ENCODE data around the gene DMRT3.

Gene DMRT3

DNA sequence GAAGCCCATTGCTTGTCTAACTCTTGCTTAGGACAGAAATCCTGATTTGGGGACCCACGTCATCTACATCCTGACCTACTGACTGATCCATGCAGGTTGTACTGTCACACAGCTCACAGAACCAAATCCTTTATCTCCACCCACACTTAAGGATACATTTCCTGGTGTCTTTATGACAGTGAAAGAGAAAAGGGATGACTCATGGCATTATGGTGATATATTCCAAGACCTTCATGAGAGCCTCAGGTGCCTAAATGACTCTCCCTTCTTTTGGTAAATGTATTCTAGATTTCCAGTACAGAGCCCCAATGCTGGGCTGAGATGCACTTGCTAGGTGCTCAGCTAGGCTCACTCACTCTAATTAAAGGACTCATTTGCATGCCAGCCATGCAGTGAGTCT lies 47.7 kb downstream of the DMRT3 start:
- CTCF ChIA-PET, result interaction anchor here (1.3 to 1.5 kb wide), 2 partner anchors 15 to 19 kb away, joined by 4 to 5 read pairs; no protein-coding TSS in a partner anchor
- no peak for TF ChIP-seq CTCF (IDR thresholded peaks at IDR 0.05; ENCODE audit: control extremely low read depth, extremely low read depth, low read depth, missing control alignments)
- POLR2A ChIA-PET, result no interaction called here
- DNase-seq (ENCODE audit: extremely low spot score), result no peak

- POLR2A ChIA-PET, result no interaction called here
- DNase-seq (ENCODE audit: extremely low spot score), result no peak
- CTCF ChIA-PET, result no interaction called here
- TF ChIP-seq CTCF (IDR thresholded peaks at IDR 0.05; ENCODE audit: control extremely low read depth, extremely low read depth, low read depth, missing control alignments), result no peak
These were observed 48.7 kb downstream of the DMRT3 start for GRCh38 chr9:1025131-1025530.

DNA sequence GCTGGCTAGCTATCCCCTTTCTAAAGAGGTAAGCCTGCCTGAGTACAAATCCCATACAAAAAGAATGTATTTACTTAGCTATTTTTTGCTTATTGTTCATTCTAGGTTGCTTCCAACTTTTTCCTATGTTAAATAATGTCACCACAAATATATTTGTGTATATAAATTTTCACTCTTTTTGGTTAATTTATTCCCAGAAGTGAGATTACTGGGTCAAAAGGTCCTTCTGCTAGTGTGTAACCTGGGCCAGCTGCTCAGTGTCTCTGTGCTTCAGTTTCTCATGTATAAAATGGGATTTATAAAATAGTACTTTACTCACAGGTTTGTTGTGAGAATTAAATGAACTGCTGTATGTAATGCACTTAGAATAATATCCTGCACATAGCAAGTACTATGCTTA lies 49.8 kb downstream of the DMRT3 start:
- TF ChIP-seq CTCF (IDR thresholded peaks at IDR 0.05; ENCODE audit: control extremely low read depth, extremely low read depth, low read depth, missing control alignments), result no peak
- ChIA-PET CTCF (interaction anchor here (1.3 to 2.5 kb wide), 2 partner anchors 17 to 21 kb away, joined by 4 to 13 read pairs; no protein-coding TSS in a partner anchor), POLR2A (no interaction called here)
- DNase-seq (ENCODE audit: extremely low spot score), result no peak

DNA sequence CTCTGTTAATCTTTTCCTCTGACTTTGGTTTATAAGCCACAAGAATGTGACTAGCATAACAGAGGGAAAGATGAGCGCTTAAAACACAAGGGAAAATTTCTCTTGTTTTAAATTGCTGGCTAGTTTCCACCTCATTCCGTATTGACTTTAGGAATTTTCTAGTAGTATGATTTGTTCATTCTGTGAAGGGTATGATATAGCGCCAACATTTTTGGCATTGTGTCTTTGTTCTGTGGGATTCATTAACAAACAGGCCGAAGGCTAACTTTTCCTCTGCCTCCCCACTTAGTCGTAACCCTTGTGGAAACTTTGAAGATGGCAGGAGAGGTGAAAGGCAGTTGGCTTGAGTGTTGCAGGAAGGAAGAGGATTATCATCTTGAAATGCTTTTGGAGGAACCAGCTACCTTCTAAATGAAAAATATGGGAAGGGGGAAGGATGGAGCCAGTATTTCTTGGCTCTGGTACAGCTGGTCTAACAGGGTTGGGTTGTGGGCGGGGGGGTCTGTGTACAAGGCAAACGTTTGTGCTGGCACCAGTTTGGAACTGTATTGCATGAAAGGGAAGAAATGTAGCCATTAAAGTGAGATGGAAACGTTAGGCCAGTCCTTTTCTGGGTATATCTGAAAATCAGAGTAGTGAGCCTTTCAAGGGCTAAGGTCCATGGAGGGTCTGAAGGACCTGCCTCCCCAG lies 52.2 kb downstream of the DMRT3 start:
- POLR2A ChIA-PET, result no interaction called here
- CTCF ChIA-PET, result no interaction called here

DNA sequence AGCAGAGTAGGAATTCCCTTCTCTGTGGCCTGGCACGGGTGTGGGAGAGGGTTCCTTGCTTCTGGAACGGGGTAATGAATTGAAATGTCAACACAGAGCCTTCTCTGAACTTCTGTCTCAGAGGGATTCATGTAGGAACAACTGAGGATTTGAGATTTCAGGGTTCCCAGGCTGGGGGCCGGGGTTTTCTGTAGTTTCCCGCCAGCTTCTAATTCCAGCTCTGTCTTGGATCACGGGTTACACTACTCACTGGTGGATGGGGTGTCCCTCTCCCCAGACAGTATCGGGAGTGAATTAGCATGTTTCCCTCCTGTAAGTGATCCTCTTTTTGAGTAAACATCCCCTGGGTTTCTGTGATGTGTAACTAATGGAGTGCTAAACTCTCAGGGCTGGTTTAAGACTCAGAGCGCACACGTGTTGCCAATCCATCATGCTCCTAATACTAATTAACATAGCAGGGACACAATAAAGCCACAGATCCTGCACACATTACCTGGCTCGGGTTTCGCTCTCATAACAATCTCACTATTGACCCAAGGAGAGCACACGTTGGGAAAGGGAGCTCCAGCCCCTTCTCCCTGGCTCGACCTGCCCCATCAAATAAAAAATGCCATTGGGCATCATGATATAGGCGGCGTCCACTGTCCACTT lies 55.6 kb downstream of the DMRT3 start:
- ChIA-PET POLR2A (no interaction called here), CTCF (interaction anchor here (1.2 kb wide), 1 partner anchor 22 kb away, joined by 5 read pairs; no protein-coding TSS in a partner anchor)

More for the DNA sequence above, 52.2 kb downstream of the DMRT3 start:
- DNase-seq (ENCODE audit: extremely low spot score), result no peak
- TF ChIP-seq CTCF (IDR thresholded peaks at IDR 0.05; ENCODE audit: control extremely low read depth, extremely low read depth, low read depth, missing control alignments), result no peak

DNA sequence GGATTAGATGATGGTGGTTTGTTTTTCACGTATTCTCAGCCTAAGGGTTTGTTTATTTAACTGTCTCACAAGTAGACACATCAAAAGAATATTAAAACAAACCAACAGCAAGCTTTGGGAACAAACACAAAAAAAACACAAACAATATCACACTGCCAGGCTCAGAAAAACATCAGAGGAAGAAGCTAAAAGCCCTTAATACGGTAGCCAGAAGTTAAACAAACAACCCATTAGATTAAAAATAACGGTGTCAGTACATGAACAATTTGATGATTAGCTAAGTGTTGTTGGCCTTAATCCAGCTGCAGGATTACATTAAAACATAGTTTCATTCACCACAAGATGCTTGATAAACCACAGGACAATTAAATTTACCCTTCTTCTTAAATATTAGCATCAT lies 57.8 kb downstream of the DMRT3 start:
- DNase-seq (ENCODE audit: extremely low spot score), result no peak
- ChIA-PET POLR2A (no interaction called here), CTCF (no interaction called here)
- TF ChIP-seq CTCF (IDR thresholded peaks at IDR 0.05; ENCODE audit: control extremely low read depth, extremely low read depth, low read depth, missing control alignments), result no peak

More for the DNA sequence above, 55.6 kb downstream of the DMRT3 start:
- no peak for DNase-seq (ENCODE audit: extremely low spot score)
- TF ChIP-seq CTCF (IDR thresholded peaks at IDR 0.05; ENCODE audit: control extremely low read depth, extremely low read depth, low read depth, missing control alignments), result no peak

Measured in GM10248 (cell line).